ENCODE results near the gene RHCE.
"Not testable (repeated sequence)": the region's sequence is repeated elsewhere in the genome, so short reads cannot be mapped to it uniquely, and the experiment has no call there.

The RHCE gene

GRCh38 chr1:25338986-25339385 is 81.6 kb downstream of the RHCE start:
- no peak for DNase-seq

- DNase-seq: peak; percentile 76 to 88 (median 86)
These were observed 82.2 kb downstream of the RHCE start, which contains the start of gene TMEM50A for GRCh38 chr1:25338188-25338981. TSS of gene TMEM50A (plus strand) at chr1:25338334. CDS start at chr1:25340487, 2,153 bp downstream.

GRCh38 chr1:25337483-25338187 is 83.0 kb downstream of the RHCE start:
- peak in 4 of 5 donors; percentile 14 to 20 (median 19) for DNase-seq

- DNase-seq: peak in 3 of 5 donors; percentile 5 to 35 (median 17)
These were observed 83.7 kb downstream of the RHCE start for GRCh38 chr1:25336922-25337354.

GRCh38 chr1:25329950-25330349 is 90.7 kb downstream of the RHCE start:
- DNase-seq: peak in 1 of 5 donors; percentile 77

- DNase-seq: not testable (repeated sequence)
These were observed 91.3 kb downstream of the RHCE start for GRCh38 chr1:25329336-25329735.

GRCh38 chr1:25328791-25329185 is 91.8 kb downstream of the RHCE start:
- DNase-seq: not testable (repeated sequence)

- not testable (repeated sequence) for DNase-seq
These were observed 92.5 kb downstream of the RHCE start for GRCh38 chr1:25327864-25328790.

- not testable (repeated sequence) for DNase-seq
These were observed 96.2 kb downstream of the RHCE start for GRCh38 chr1:25324407-25324806.

GRCh38 chr1:25322127-25322526 is 98.5 kb downstream of the RHCE start:
- not testable (repeated sequence) for DNase-seq

- DNase-seq: not testable (repeated sequence)
These were observed 100.2 kb downstream of the RHCE start for GRCh38 chr1:25320314-25320938.

- not testable (repeated sequence) for DNase-seq
These were observed 107.7 kb downstream of the RHCE start for GRCh38 chr1:25312806-25313470.
